CD4-positive, alpha-beta T cell treated with Interleukin-15 for 1 hour (primary cell): Measurements from ENCODE around the gene CYP24A1.

Source experiments
- DNase-seq: peaks from one replicate; pipeline ENCODE4 v3.0.0-alpha.2; 2020

CYP24A1 gene

GRCh38 chr20:54110457-54110856 lies 63.3 kb downstream of the CYP24A1 start:
- DNase-seq, result no peak

GRCh38 chr20:54110041-54110440 lies 63.7 kb downstream of the CYP24A1 start:
- no peak for DNase-seq

GRCh38 chr20:54108817-54109216 lies 65.0 kb downstream of the CYP24A1 start:
- DNase-seq, result no peak

- no peak for DNase-seq
These were observed 65.5 kb downstream of the CYP24A1 start for GRCh38 chr20:54108326-54108642.

- no peak for DNase-seq
These were observed 66.0 kb downstream of the CYP24A1 start for GRCh38 chr20:54107600-54108325.

GRCh38 chr20:54107181-54107580 lies 66.6 kb downstream of the CYP24A1 start:
- no peak for DNase-seq

- DNase-seq, result no peak
These were observed 67.6 kb downstream of the CYP24A1 start for GRCh38 chr20:54106162-54106561.

- DNase-seq, result no peak
These were observed 68.1 kb downstream of the CYP24A1 start for GRCh38 chr20:54105653-54106052.

GRCh38 chr20:54104781-54105180 lies 69.0 kb downstream of the CYP24A1 start:
- DNase-seq, result no peak

GRCh38 chr20:54103762-54104600 lies 69.8 kb downstream of the CYP24A1 start:
- no peak for DNase-seq
